ENCODE data around the gene MDM2.

GRCh38 chr12:68851592-68852306 lies 43.8 kb downstream of the MDM2 start:
- TF ChIP-seq CTCF (IDR thresholded peaks at IDR 0.05) (no peak), POLR2A (IDR thresholded peaks at IDR 0.05) (no peak)

Data from breast epithelium (tissue), 3 donors.